Neural progenitor cell (in vitro differentiated cells): ENCODE results near the gene TMEM190.

Source experiments
- EZH2 ChIP-seq: fragments of 200-600 bp; sonication (generic); IDR thresholded peaks from 2 replicates; pipeline ENCODE4 v1.6.1; 2017; ENCODE audit warnings: antibody characterized with exemption, mild to moderate bottlenecking, moderate library complexity
- EZH2phosphoT487 ChIP-seq: fragments of 200-600 bp; sonication (generic); IDR thresholded peaks from 2 replicates; pipeline ENCODE4 v1.6.1; 2017; ENCODE audit warnings: antibody characterized with exemption
- TF ChIP-seq, protein P1 (sequence below): fragments of 200-600 bp; sonication (generic); IDR thresholded peaks from 2 replicates; pipeline ENCODE4 v1.5.1; 2017; ENCODE audit warnings: antibody characterized with exemption, mild to moderate bottlenecking

GRCh38 chr19:55382013-55382412, 5.4 kb downstream of the TMEM190 start:
- TF ChIP-seq, protein P1, sequence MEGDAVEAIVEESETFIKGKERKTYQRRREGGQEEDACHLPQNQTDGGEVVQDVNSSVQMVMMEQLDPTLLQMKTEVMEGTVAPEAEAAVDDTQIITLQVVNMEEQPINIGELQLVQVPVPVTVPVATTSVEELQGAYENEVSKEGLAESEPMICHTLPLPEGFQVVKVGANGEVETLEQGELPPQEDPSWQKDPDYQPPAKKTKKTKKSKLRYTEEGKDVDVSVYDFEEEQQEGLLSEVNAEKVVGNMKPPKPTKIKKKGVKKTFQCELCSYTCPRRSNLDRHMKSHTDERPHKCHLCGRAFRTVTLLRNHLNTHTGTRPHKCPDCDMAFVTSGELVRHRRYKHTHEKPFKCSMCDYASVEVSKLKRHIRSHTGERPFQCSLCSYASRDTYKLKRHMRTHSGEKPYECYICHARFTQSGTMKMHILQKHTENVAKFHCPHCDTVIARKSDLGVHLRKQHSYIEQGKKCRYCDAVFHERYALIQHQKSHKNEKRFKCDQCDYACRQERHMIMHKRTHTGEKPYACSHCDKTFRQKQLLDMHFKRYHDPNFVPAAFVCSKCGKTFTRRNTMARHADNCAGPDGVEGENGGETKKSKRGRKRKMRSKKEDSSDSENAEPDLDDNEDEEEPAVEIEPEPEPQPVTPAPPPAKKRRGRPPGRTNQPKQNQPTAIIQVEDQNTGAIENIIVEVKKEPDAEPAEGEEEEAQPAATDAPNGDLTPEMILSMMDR: no peak
- TF ChIP-seq EZH2 (no peak), EZH2phosphoT487 (no peak)
